Panc1 (cell line): Measurements from ENCODE around the gene PSMB7. TPM values are rescaled to one million over a fixed set of nuclear protein-coding genes. Genes with fewer than 3 reads are reported as not detected.

ENCODE experiments used
- ATAC-seq: fragments of 200-7000 bp; cut with Tn5 transposase; 2 replicates; pipeline ENCODE4 v1.9.1; 2020; ENCODE audit warnings: mild to moderate bottlenecking, moderate library complexity
- BruUV-seq: library from RNA; stranded (reverse); fragments of 400-500 nt; replicated peaks from 2 replicates; lab custom pipeline; 2021; lab: Mats Ljungman, UMichigan
- CTCF ChIA-PET: fragments of 300-600 bp; sonication (Branson Sonifier 250); formaldehyde crosslinking; loops from one replicate; lab custom pipeline; 2022; ENCODE audit warnings: antibody characterized with exemption; lab: Charles Lee
- POLR2A ChIA-PET: fragments of 300-600 bp; sonication (Branson Sonifier 250); formaldehyde crosslinking; loops from one replicate; lab custom pipeline; 2022; ENCODE audit warnings: antibody characterized with exemption; lab: Charles Lee
- DNase-seq: peaks from one replicate; pipeline ENCODE4 v3.0.0-alpha.2; 2010; ENCODE audit warnings: low read depth, low spot score
- H3K27ac ChIP-seq: 2 replicates; pipeline ENCODE4 v1.5.1; 2011; ENCODE audit warnings: mild to moderate bottlenecking, low read length, inconsistent platforms
- H3K27me3 ChIP-seq: fragments of 200-500 bp; sonication (Bioruptor generic); 2 replicates; pipeline ENCODE4 v1.6.0; 2014; ENCODE audit warnings: low read length, inconsistent platforms; ENCODE audit not compliant: control insufficient read depth, insufficient read depth
- H3K36me3 ChIP-seq: fragments of 200-500 bp; sonication (Bioruptor generic); 2 replicates; pipeline ENCODE4 v1.5.1; 2014; ENCODE audit warnings: inconsistent platforms, mild to moderate bottlenecking, low read length, moderate library complexity; ENCODE audit not compliant: control insufficient read depth, insufficient read depth
- H3K4me1 ChIP-seq: 2 replicates; pipeline ENCODE4 v1.5.1; 2011; ENCODE audit warnings: inconsistent platforms, mild to moderate bottlenecking, low read length, moderate library complexity; ENCODE audit not compliant: control insufficient read depth, insufficient read depth
- H3K4me3 ChIP-seq, 2 experiments: 2 replicates each; pipeline ENCODE4 v1.5.1; 2011 to 2012; ENCODE audit warnings: low read depth in 2 of 2, low read length in 2 of 2, mild to moderate bottlenecking in 2 of 2, inconsistent platforms in 1 of 2, moderate library complexity in 1 of 2
- H3K9me3 ChIP-seq: fragments of 200-500 bp; sonication (Bioruptor generic); 2 replicates; pipeline ENCODE4 v1.5.1; 2014; ENCODE audit warnings: low read depth, mild to moderate bottlenecking, inconsistent platforms, low read length, moderate library complexity; ENCODE audit not compliant: control insufficient read depth, insufficient read depth
- POLR2AphosphoS5 ChIP-seq: IDR thresholded peaks from 2 replicates; pipeline ENCODE4 v1.6.1; 2012; ENCODE audit warnings: mild to moderate bottlenecking, low read depth, low read length, moderate library complexity
- REST ChIP-seq, 2 experiments: IDR thresholded peaks; 2 replicates each; pipeline ENCODE4 v1.6.1; 2011 to 2012; ENCODE audit warnings: low read depth in 2 of 2, control low read depth in 1 of 2, low read length in 1 of 2, mild to moderate bottlenecking in 1 of 2, moderate library complexity in 1 of 2; ENCODE audit not compliant: insufficient read depth in 1 of 2
- SIN3A ChIP-seq: IDR thresholded peaks from 2 replicates; pipeline ENCODE4 v1.6.1; 2012; ENCODE audit warnings: low read depth, mild to moderate bottlenecking, low read length, moderate library complexity, borderline replicate concordance; ENCODE audit not compliant: insufficient read depth
- TCF7L2 ChIP-seq: IDR thresholded peaks from 2 replicates; pipeline ENCODE4 v1.6.1; 2011; ENCODE audit warnings: mild to moderate bottlenecking, low read depth, low read length, inconsistent platforms
- in situ Hi-C: cut with HindIII; loops from 2 replicates; pipeline ENCODE4 v1.10.0; 2016; ENCODE audit warnings: low sequenced_read_pairs, low pct_unique_long_range_greater_than_20kb
- intact Hi-C: fragments of 100-400 bp; cut with micrococcal nuclease; formaldehyde crosslinking; loops from one replicate; pipeline ENCODE4 v1.10.0; 2022; ENCODE audit not compliant: unreplicated experiment
- total RNA-seq: library from RNA; stranded (reverse); gene quantifications from one replicate; pipeline ENCODE4 v1.2.1, GENCODE V29; 2021; ENCODE audit not compliant: unreplicated experiment
- TF ChIP-seq, protein P1 (sequence below): fragments of 450-650 bp; IDR thresholded peaks from 2 replicates; pipeline ENCODE4 v1.5.1; 2017; ENCODE audit warnings: mild to moderate bottlenecking

PSMB7 gene
- total RNA-seq, 1 experiment from 2014 or later: 167 TPM

DNA sequence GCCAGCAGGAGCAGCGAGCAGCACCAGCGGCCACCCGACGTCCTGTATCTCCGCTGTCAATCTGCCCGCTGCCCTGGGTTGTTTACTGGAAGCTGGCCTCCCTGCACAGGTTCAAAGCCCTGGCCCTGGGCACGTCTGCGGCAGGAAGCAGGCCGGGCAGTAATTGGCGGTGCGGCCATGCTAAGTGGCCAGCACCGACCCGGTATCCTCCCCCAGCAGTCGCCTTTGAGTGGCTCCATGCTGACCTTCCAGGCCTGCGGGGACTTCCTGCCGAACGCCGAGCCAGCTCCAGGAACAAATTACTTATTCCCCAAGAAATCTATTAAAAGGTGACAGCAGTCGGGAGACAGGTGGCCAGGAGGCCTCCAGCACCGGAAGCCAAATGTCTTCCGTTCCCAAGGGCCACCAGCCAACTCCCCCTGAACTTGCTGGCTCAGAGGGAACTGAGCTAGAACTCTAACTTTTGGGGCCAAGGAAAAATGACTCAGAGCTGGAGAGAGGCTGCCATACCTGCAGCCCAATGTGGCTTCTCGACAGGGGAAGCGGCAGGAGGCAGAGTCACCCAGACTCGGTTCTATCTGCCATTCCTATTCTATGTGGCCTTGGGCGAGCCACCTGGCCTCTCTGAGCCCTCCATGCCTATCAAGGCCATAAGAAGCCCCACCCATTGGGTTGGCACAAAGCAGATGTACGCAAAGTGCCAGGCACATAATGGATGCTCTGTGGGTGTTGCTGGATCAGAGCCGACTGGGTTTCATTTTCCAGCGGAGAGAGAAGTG, 13.7 kb upstream of the PSMB7 start:
- H3K4me3 ChIP-seq: no peak overlapping the region
- POLR2A ChIA-PET: no interaction called here
- H3K27ac ChIP-seq: no peak overlapping the region
- CTCF ChIA-PET: no interaction called here
- no peaks in the 10 kb centered on the region for H3K9me3 ChIP-seq
- DNase-seq (no peak), ATAC-seq (no peak)
- H3K4me1 ChIP-seq: no peaks in the 10 kb centered on the region
- no TSS peak for BruUV-seq
- intact Hi-C loops: no loop called here
- in situ Hi-C loops: no loop called here
- no peaks in the 10 kb centered on the region for H3K36me3 ChIP-seq
- TF ChIP-seq POLR2AphosphoS5: no peak
- no peak for TF ChIP-seq SIN3A
- TF ChIP-seq, protein P1, sequence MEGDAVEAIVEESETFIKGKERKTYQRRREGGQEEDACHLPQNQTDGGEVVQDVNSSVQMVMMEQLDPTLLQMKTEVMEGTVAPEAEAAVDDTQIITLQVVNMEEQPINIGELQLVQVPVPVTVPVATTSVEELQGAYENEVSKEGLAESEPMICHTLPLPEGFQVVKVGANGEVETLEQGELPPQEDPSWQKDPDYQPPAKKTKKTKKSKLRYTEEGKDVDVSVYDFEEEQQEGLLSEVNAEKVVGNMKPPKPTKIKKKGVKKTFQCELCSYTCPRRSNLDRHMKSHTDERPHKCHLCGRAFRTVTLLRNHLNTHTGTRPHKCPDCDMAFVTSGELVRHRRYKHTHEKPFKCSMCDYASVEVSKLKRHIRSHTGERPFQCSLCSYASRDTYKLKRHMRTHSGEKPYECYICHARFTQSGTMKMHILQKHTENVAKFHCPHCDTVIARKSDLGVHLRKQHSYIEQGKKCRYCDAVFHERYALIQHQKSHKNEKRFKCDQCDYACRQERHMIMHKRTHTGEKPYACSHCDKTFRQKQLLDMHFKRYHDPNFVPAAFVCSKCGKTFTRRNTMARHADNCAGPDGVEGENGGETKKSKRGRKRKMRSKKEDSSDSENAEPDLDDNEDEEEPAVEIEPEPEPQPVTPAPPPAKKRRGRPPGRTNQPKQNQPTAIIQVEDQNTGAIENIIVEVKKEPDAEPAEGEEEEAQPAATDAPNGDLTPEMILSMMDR: no peak
- no peak for TF ChIP-seq REST (IDR thresholded peaks at IDR 0.05; ENCODE audit: insufficient read depth in 1 of 2, low read depth in 2 of 2, low read length in 1 of 2)
- TF ChIP-seq TCF7L2: no peak
- H3K27me3 ChIP-seq: no peaks in the 10 kb centered on the region

- ATAC-seq (no peak), DNase-seq (no peak)
- no peaks in the 10 kb centered on the region for H3K9me3 ChIP-seq
- H3K27me3 ChIP-seq: no peaks in the 10 kb centered on the region
- in situ Hi-C loops: no loop called here
- ChIA-PET CTCF (no interaction called here), POLR2A (no interaction called here)
- H3K4me3 ChIP-seq: no peak overlapping the region
- no peaks in the 10 kb centered on the region for H3K36me3 ChIP-seq
- H3K27ac ChIP-seq: no peak overlapping the region
- no TSS peak for BruUV-seq
- intact Hi-C loops: no loop called here
- H3K4me1 ChIP-seq: no peaks in the 10 kb centered on the region; the same call in 1 of the 2 replicates
- TF ChIP-seq POLR2AphosphoS5 (no peak), REST (IDR thresholded peaks at IDR 0.05; ENCODE audit: insufficient read depth in 1 of 2, low read depth in 2 of 2, low read length in 1 of 2) (no peak), SIN3A (no peak), TCF7L2 (no peak)
- TF ChIP-seq, protein P1: no peak
These were observed 12.0 kb upstream of the PSMB7 start for GRCh38 chr9:124427281-124427680.
